GM19324 (cell line): ENCODE data around the gene FOXE1.

Source experiments
- ATAC-seq: cut with Tn5 transposase; IDR thresholded peaks from one replicate; pipeline ENCODE4 v1.9.1; 2021; ENCODE audit warnings: mild to moderate bottlenecking, moderate library complexity; ENCODE audit not compliant: unreplicated experiment, low FRiP score

FOXE1 gene

GRCh38 chr9:97905228-97905627, 52.2 kb downstream of the FOXE1 start:
- ATAC-seq: no peak
